ENCODE data around the gene TENT4B.
"Not testable (repeated sequence)": the region's sequence is repeated elsewhere in the genome, so short reads cannot be mapped to it uniquely, and the experiment has no call there.

The TENT4B gene

GRCh38 chr16:50243024-50243423 is 89.9 kb downstream of the TENT4B start:
- not testable (repeated sequence) for H3K36me3 Mint-ChIP-seq, H3K4me3 Mint-ChIP-seq, H3K9me3 Mint-ChIP-seq, H3K27ac Mint-ChIP-seq, DNase-seq
- peaks cover 29% of the 10 kb centered on the region for H3K4me1 Mint-ChIP-seq
- CTCF ChIA-PET: interaction anchor here (0.9 to 1.2 kb wide), 3 partner anchors 32 to 217 kb away, joined by 3 read pairs; no protein-coding TSS in a partner anchor
- H3K27me3 Mint-ChIP-seq: peaks cover 57% of the 10 kb centered on the region

GRCh38 chr16:50244140-50244503 is 91.0 kb downstream of the TENT4B start:
- peaks cover 35% of the 10 kb centered on the region for H3K4me1 Mint-ChIP-seq
- peaks cover 4% of the 10 kb centered on the region for H3K36me3 Mint-ChIP-seq
- peaks cover 57% of the 10 kb centered on the region for H3K27me3 Mint-ChIP-seq
- CTCF ChIA-PET: interaction anchor here (1.4 kb wide), 1 partner anchor 219 kb away, joined by 3 read pairs; the partner anchor contains the start of gene CNEP1R1
- H3K4me3 Mint-ChIP-seq: no peak overlapping the region
- DNase-seq: no peak
- no peak overlapping the region for H3K27ac Mint-ChIP-seq
- H3K9me3 Mint-ChIP-seq: no peaks in the 10 kb centered on the region

GRCh38 chr16:50244504-50245416 is 91.7 kb downstream of the TENT4B start:
- peak overlapping the region; percentile 80 for H3K4me3 Mint-ChIP-seq
- CTCF ChIA-PET: interaction anchor here (0.8 to 1.8 kb wide), 8 partner anchors 14 to 220 kb away, joined by 3 to 5 read pairs (median 3); partner anchors contain the start of gene CNEP1R1
- no peak for DNase-seq
- H3K36me3 Mint-ChIP-seq: peaks cover 4% of the 10 kb centered on the region
- H3K27me3 Mint-ChIP-seq: peaks cover 57% of the 10 kb centered on the region
- H3K4me1 Mint-ChIP-seq: peaks cover 35% of the 10 kb centered on the region
- H3K9me3 Mint-ChIP-seq: no peaks in the 10 kb centered on the region
- peak overlapping the region; percentile 86 for H3K27ac Mint-ChIP-seq

GRCh38 chr16:50245417-50246298 is 92.6 kb downstream of the TENT4B start:
- Mint-ChIP-seq H3K27ac (peak overlapping the region; percentile 86), H3K4me3 (peak overlapping the region; percentile 80), H3K27me3 (peaks cover 51% of the 10 kb centered on the region), H3K9me3 (no peaks in the 10 kb centered on the region), H3K36me3 (peaks cover 4% of the 10 kb centered on the region), H3K4me1 (peaks cover 35% of the 10 kb centered on the region)
- CTCF ChIA-PET: interaction anchor here (0.6 to 1.8 kb wide), 9 partner anchors 13 to 221 kb away, joined by 3 to 5 read pairs (median 3); partner anchors contain the start of gene CNEP1R1
- peak; percentile 74 for DNase-seq

GRCh38 chr16:50246299-50247122 is 93.4 kb downstream of the TENT4B start:
- peaks cover 33% of the 10 kb centered on the region for H3K4me1 Mint-ChIP-seq
- no peaks in the 10 kb centered on the region for H3K9me3 Mint-ChIP-seq
- H3K27ac Mint-ChIP-seq: peak overlapping the region; percentile 76
- CTCF ChIA-PET: interaction anchor here (0.6 to 1.8 kb wide), 4 partner anchors 51 to 164 kb away, joined by 3 to 5 read pairs (median 3); no protein-coding TSS in a partner anchor
- peaks cover 4% of the 10 kb centered on the region for H3K36me3 Mint-ChIP-seq
- peak; percentile 42 for DNase-seq
- H3K4me3 Mint-ChIP-seq: peak overlapping the region; percentile 78
- H3K27me3 Mint-ChIP-seq: peaks cover 42% of the 10 kb centered on the region

- Mint-ChIP-seq H3K4me1 (peaks cover 33% of the 10 kb centered on the region), H3K9me3 (no peaks in the 10 kb centered on the region)
- CTCF ChIA-PET: no interaction called here
Measured at GRCh38 chr16:50247123-50247905, 94.2 kb downstream of the TENT4B start.

GRCh38 chr16:50247906-50248608 is 95.0 kb downstream of the TENT4B start:
- Mint-ChIP-seq H3K36me3 (peaks cover 4% of the 10 kb centered on the region), H3K4me1 (peaks cover 33% of the 10 kb centered on the region), H3K4me3 (peak overlapping the region; percentile 56), H3K27me3 (peaks cover 36% of the 10 kb centered on the region), H3K27ac (no peak overlapping the region), H3K9me3 (no peaks in the 10 kb centered on the region)
- CTCF ChIA-PET: no interaction called here
- no peak for DNase-seq

More at GRCh38 chr16:50247123-50247905, 94.2 kb downstream of the TENT4B start:
- Mint-ChIP-seq H3K36me3 (peaks cover 4% of the 10 kb centered on the region), H3K27ac (peak overlapping the region; percentile 21), H3K4me3 (peak overlapping the region; percentile 78), H3K27me3 (peaks cover 38% of the 10 kb centered on the region)
- DNase-seq: no peak

- Mint-ChIP-seq H3K9me3 (no peaks in the 10 kb centered on the region), H3K27me3 (peaks cover 37% of the 10 kb centered on the region), H3K4me3 (peak overlapping the region; percentile 22), H3K36me3 (peaks cover 4% of the 10 kb centered on the region), H3K4me1 (peaks cover 31% of the 10 kb centered on the region), H3K27ac (no peak overlapping the region)
- DNase-seq: no peak
- CTCF ChIA-PET: interaction anchor here (0.6 to 1.9 kb wide), 2 partner anchors 78 to 121 kb away, joined by 3 to 7 read pairs; no protein-coding TSS in a partner anchor
Measured at GRCh38 chr16:50248845-50249244, 95.7 kb downstream of the TENT4B start.

GRCh38 chr16:50251375-50252081 is 98.4 kb downstream of the TENT4B start:
- Mint-ChIP-seq H3K4me3 (no peak overlapping the region), H3K4me1 (peaks cover 17% of the 10 kb centered on the region), H3K9me3 (no peaks in the 10 kb centered on the region), H3K27ac (no peak overlapping the region), H3K27me3 (peaks cover 29% of the 10 kb centered on the region), H3K36me3 (peaks cover 4% of the 10 kb centered on the region)
- CTCF ChIA-PET: interaction anchor here (1.0 to 2.5 kb wide), 3 partner anchors 11 to 25 kb away, joined by 3 to 6 read pairs (median 3); no protein-coding TSS in a partner anchor
- no peak for DNase-seq

- Mint-ChIP-seq H3K27me3 (peaks cover 24% of the 10 kb centered on the region), H3K4me1 (peaks cover 12% of the 10 kb centered on the region), H3K9me3 (no peaks in the 10 kb centered on the region), H3K36me3 (peaks cover under 1% of the 10 kb centered on the region), H3K27ac (no peak overlapping the region), H3K4me3 (no peak overlapping the region)
- CTCF ChIA-PET: interaction anchor here (2.5 kb wide), 1 partner anchor 10 kb away, joined by 6 read pairs; no protein-coding TSS in a partner anchor
- peak; percentile 8 for DNase-seq
Measured at GRCh38 chr16:50252082-50252611, 99.0 kb downstream of the TENT4B start.

- CTCF ChIA-PET: interaction anchor here (2.5 kb wide), 1 partner anchor 9 kb away, joined by 6 read pairs; no protein-coding TSS in a partner anchor
- H3K4me1 Mint-ChIP-seq: peaks cover 6% of the 10 kb centered on the region
- no peak for DNase-seq
- H3K27ac Mint-ChIP-seq: no peak overlapping the region
- H3K4me3 Mint-ChIP-seq: no peak overlapping the region
- no peaks in the 10 kb centered on the region for H3K36me3 Mint-ChIP-seq
- H3K9me3 Mint-ChIP-seq: no peaks in the 10 kb centered on the region
- H3K27me3 Mint-ChIP-seq: peaks cover 24% of the 10 kb centered on the region
Measured at GRCh38 chr16:50252874-50253513, 99.9 kb downstream of the TENT4B start.
